T-helper 9 cell (primary cell): ENCODE measurements around the gene SLC25A31.

Experiments used
- DNase-seq: peaks from one replicate; pipeline ENCODE4 v3.0.0-alpha.2; 2020
- total RNA-seq, 2 donors: gene quantifications; one replicate each; lab custom pipeline; 2026; lab: John Stamatoyannopoulos, UW

The SLC25A31 gene
- 0 reads per million in 2 donors for total RNA-seq

GRCh38 chr4:127730142-127730913 lies at the start of gene SLC25A31:
TSS of gene SLC25A31 (plus strand) at chr4:127730400. CDS start at chr4:127730546, 146 bp downstream.
- DNase-seq: no peak

GRCh38 chr4:127685292-127685691 lies 44.9 kb upstream of the SLC25A31 start:
- no peak for DNase-seq

- DNase-seq: no peak
Measured at GRCh38 chr4:127686658-127687057, 43.5 kb upstream of the SLC25A31 start.

- DNase-seq: no peak
Measured at GRCh38 chr4:127687580-127687979, 42.6 kb upstream of the SLC25A31 start.

- DNase-seq: no peak
Measured at GRCh38 chr4:127698789-127699200, 31.4 kb upstream of the SLC25A31 start.

- no peak for DNase-seq
Measured at GRCh38 chr4:127708985-127709384, 21.2 kb upstream of the SLC25A31 start.

GRCh38 chr4:127709456-127709855 lies 20.7 kb upstream of the SLC25A31 start:
- no peak for DNase-seq

- DNase-seq: no peak
Measured at GRCh38 chr4:127731406-127731805, 1.2 kb downstream of the SLC25A31 start.

GRCh38 chr4:127732623-127733328 lies 2.6 kb downstream of the SLC25A31 start:
- no peak for DNase-seq

GRCh38 chr4:127734976-127735375 lies 4.8 kb downstream of the SLC25A31 start:
- no peak for DNase-seq

- no peak for DNase-seq
Measured at GRCh38 chr4:127737295-127737694, 7.1 kb downstream of the SLC25A31 start.

GRCh38 chr4:127741247-127741646 lies 11.0 kb downstream of the SLC25A31 start:
- no peak for DNase-seq

- DNase-seq: no peak
Measured at GRCh38 chr4:127747883-127748282, 17.7 kb downstream of the SLC25A31 start.

GRCh38 chr4:127748957-127749356 lies 18.8 kb downstream of the SLC25A31 start:
- no peak for DNase-seq

- DNase-seq: no peak
Measured at GRCh38 chr4:127756906-127757305, 26.7 kb downstream of the SLC25A31 start.

GRCh38 chr4:127759228-127759820 lies 29.1 kb downstream of the SLC25A31 start:
- no peak for DNase-seq

GRCh38 chr4:127759893-127760292 lies 29.7 kb downstream of the SLC25A31 start:
- no peak for DNase-seq

GRCh38 chr4:127771535-127772275 lies 41.5 kb downstream of the SLC25A31 start:
- no peak for DNase-seq

- no peak for DNase-seq
Measured at GRCh38 chr4:127772769-127773671, 42.8 kb downstream of the SLC25A31 start.

- no peak for DNase-seq
Measured at GRCh38 chr4:127775843-127776242, 45.6 kb downstream of the SLC25A31 start.

- DNase-seq: no peak
Measured at GRCh38 chr4:127776620-127777019, 46.4 kb downstream of the SLC25A31 start.

- DNase-seq: no peak
Measured at GRCh38 chr4:127777487-127777886, 47.3 kb downstream of the SLC25A31 start.
